Lung (tissue), 12 donors: ENCODE data around the gene AMDHD2. TPM values are rescaled to one million over a fixed set of nuclear protein-coding genes. Genes with fewer than 3 reads are reported as not detected.

Source experiments
- ATAC-seq: fragments of 200-7000 bp; cut with Tn5 transposase; one replicate; pipeline ENCODE4 v1.9.1; 2020; ENCODE audit warnings: moderate number of reproducible peaks; ENCODE audit not compliant: insufficient read depth, low FRiP score
- DNase-seq, 3 donors: peaks; one replicate each; pipeline ENCODE4 v3.0.0-alpha.2; 2013 to 2017
- H3K27ac ChIP-seq, 2 donors: one replicate each; pipeline ENCODE4 v1.5.1; 2013; ENCODE audit warnings: mild to moderate bottlenecking in 2 of 2, moderate library complexity in 2 of 2, control low read depth in 1 of 2, inconsistent platforms in 1 of 2, low read depth in 1 of 2, low read length in 1 of 2
- H3K27me3 ChIP-seq, 3 donors: one replicate each; pipeline ENCODE4 v1.5.1; 2013; ENCODE audit warnings: low read length in 2 of 3; ENCODE audit not compliant: control insufficient read depth in 3 of 3, insufficient read depth in 3 of 3
- H3K36me3 ChIP-seq, 4 donors: one replicate each; pipeline ENCODE4 v1.5.1; 2013; ENCODE audit warnings: low read length in 4 of 4, mild to moderate bottlenecking in 1 of 4, moderate library complexity in 1 of 4; ENCODE audit not compliant: control insufficient read depth in 4 of 4, insufficient read depth in 4 of 4
- H3K4me1 ChIP-seq, 5 donors: one replicate each; pipeline ENCODE4 v1.5.1; 2013; ENCODE audit warnings: low read length in 5 of 5, mild to moderate bottlenecking in 2 of 5, moderate library complexity in 1 of 5; ENCODE audit not compliant: control insufficient read depth in 5 of 5, insufficient read depth in 5 of 5
- H3K4me3 ChIP-seq: one replicate; pipeline ENCODE4 v1.5.1; 2013; ENCODE audit warnings: mild to moderate bottlenecking, control low read depth, moderate library complexity
- H3K9ac ChIP-seq, 2 donors: one replicate each; pipeline ENCODE4 v1.5.1; 2013; ENCODE audit warnings: low read length in 2 of 2, control low read depth in 1 of 2; ENCODE audit not compliant: insufficient read depth in 1 of 2
- H3K9me3 ChIP-seq, 4 donors: one replicate each; pipeline ENCODE4 v1.5.1; 2013; ENCODE audit warnings: low read length in 3 of 4, mild to moderate bottlenecking in 1 of 4, moderate library complexity in 1 of 4; ENCODE audit not compliant: control insufficient read depth in 4 of 4, insufficient read depth in 3 of 4
- WGBS, 2 donors: extraction: QIAGEN DNeasy Blood & Tissue Kit; methylation state at CpG; one replicate each; pipeline ENCODE4 v1.1.7; 2013; 5-methylcytosine and 5-hydroxymethylcytosine counted together
- polyA plus RNA-seq, 2 donors: library from polyadenylated mRNA; stranded (reverse); fragments of 200-250 nt; gene quantifications; one replicate each; pipeline ENCODE4 v1.2.1, GENCODE V29; 2013
- total RNA-seq, 2 donors: library from RNA; depleted of rRNA in 1 of 2; stranded (reverse); fragments of >200 nt in 1 of 2; gene quantifications; one replicate each; pipeline ENCODE4 v1.2.1, GENCODE V29; 2014 to 2021
- TF ChIP-seq, protein P1 (sequence below): IDR thresholded peaks from 2 replicates; pipeline ENCODE4 v1.5.1; 2012; ENCODE audit warnings: mild to moderate bottlenecking; ENCODE audit errors: control extremely low read depth, extremely low read depth
- donor health status: control.
- donor health status: control.
- donor health status: Bipolar disorder and iron deficiency.
- donor health status: healthy.
- donor health status: DM: yes; HTN: yes; CAD: no.

Gene AMDHD2
- total and polyA plus RNA-seq, 4 donors = 27.2 to 60.4 (median 51.9) TPM

DNA sequence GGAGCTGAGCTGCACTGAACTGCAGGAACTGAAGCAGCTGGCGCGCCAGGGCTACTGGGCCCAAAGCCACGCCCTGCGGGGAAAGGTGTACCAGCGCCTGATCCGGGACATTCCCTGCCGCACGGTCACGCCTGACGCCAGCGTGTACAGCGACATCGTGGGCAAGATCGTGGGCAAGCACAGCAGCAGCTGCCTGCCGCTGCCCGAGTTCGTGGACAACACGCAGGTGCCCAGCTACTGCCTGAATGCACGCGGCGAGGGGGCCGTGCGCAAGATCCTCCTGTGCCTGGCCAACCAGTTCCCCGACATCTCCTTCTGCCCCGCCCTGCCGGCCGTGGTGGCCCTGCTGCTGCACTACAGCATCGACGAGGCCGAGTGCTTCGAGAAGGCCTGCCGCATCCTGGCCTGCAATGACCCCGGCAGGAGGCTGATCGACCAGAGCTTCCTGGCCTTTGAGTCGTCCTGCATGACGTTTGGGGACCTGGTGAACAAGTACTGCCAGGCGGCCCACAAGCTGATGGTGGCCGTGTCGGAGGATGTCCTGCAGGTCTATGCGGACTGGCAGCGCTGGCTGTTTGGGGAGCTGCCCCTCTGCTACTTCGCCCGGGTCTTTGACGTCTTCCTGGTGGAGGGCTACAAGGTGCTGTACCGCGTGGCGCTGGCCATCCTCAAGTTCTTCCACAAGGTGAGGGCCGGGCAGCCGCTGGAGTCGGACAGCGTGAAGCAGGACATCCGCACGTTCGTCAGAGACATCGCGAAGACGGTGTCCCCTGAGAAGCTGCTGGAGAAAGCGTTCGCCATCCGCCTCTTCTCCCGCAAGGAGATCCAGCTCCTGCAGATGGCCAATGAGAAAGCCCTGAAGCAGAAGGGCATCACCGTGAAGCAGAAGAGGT is 23.7 kb upstream of the AMDHD2 start:
- 96% methylated on average over 62 of the region's 62 CpGs for WGBS, 2 donors
- no peak overlapping the region for H3K4me3 ChIP-seq
- no peaks in the 10 kb centered on the region for H3K27me3 ChIP-seq
- no peak for ATAC-seq
- no peak overlapping the region for H3K9ac ChIP-seq
- DNase-seq = no peak
- H3K36me3 ChIP-seq = peaks cover 0 to 31% (median 15%) of the 10 kb centered on the region in 4 donors
- TF ChIP-seq, protein P1, sequence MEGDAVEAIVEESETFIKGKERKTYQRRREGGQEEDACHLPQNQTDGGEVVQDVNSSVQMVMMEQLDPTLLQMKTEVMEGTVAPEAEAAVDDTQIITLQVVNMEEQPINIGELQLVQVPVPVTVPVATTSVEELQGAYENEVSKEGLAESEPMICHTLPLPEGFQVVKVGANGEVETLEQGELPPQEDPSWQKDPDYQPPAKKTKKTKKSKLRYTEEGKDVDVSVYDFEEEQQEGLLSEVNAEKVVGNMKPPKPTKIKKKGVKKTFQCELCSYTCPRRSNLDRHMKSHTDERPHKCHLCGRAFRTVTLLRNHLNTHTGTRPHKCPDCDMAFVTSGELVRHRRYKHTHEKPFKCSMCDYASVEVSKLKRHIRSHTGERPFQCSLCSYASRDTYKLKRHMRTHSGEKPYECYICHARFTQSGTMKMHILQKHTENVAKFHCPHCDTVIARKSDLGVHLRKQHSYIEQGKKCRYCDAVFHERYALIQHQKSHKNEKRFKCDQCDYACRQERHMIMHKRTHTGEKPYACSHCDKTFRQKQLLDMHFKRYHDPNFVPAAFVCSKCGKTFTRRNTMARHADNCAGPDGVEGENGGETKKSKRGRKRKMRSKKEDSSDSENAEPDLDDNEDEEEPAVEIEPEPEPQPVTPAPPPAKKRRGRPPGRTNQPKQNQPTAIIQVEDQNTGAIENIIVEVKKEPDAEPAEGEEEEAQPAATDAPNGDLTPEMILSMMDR = no peak
- H3K27ac ChIP-seq = no peak overlapping the region
- H3K4me1 ChIP-seq = peaks cover under 1 to 34% (median 10%) of the 10 kb centered on the region in 5 donors
- no peaks in the 10 kb centered on the region for H3K9me3 ChIP-seq

GRCh38 chr16:2497116-2497630 is 23.0 kb upstream of the AMDHD2 start:
- DNase-seq = peak; percentile 47 to 69 (median 54)
- TF ChIP-seq, protein P1 = no peak
- H3K4me1 ChIP-seq = peaks cover 5 to 41% (median 10%) of the 10 kb centered on the region in 5 donors

GRCh38 chr16:2497695-2498484 is 22.3 kb upstream of the AMDHD2 start:
- DNase-seq (peak; percentile 77 to 90 (median 83)), ATAC-seq (no peak)
- Histone ChIP-seq H3K4me1 (peaks cover 5 to 48% (median 10%) of the 10 kb centered on the region in 5 donors), H3K27me3 (no peaks in the 10 kb centered on the region), H3K27ac (no peak overlapping the region), H3K9me3 (no peaks in the 10 kb centered on the region), H3K9ac (no peak overlapping the region), H3K36me3 (peaks cover 0 to 37% (median 18%) of the 10 kb centered on the region in 4 donors), H3K4me3 (no peak overlapping the region)
- TF ChIP-seq, protein P1 = no peak
- 77 to 81% methylated on average over 26 of the region's 26 CpGs for WGBS, 2 donors

More at GRCh38 chr16:2497116-2497630, 23.0 kb upstream of the AMDHD2 start:
- Histone ChIP-seq H3K27me3 (no peaks in the 10 kb centered on the region), H3K9ac (no peak overlapping the region), H3K36me3 (peaks cover 0 to 36% (median 15%) of the 10 kb centered on the region in 4 donors), H3K9me3 (no peaks in the 10 kb centered on the region), H3K4me3 (no peak overlapping the region), H3K27ac (no peak overlapping the region)
- no peak for ATAC-seq
- 54 to 75% methylated on average over 21 of the region's 21 CpGs for WGBS, 2 donors
